ENCODE measurements around the gene IDH3A.

IDH3A gene

DNA sequence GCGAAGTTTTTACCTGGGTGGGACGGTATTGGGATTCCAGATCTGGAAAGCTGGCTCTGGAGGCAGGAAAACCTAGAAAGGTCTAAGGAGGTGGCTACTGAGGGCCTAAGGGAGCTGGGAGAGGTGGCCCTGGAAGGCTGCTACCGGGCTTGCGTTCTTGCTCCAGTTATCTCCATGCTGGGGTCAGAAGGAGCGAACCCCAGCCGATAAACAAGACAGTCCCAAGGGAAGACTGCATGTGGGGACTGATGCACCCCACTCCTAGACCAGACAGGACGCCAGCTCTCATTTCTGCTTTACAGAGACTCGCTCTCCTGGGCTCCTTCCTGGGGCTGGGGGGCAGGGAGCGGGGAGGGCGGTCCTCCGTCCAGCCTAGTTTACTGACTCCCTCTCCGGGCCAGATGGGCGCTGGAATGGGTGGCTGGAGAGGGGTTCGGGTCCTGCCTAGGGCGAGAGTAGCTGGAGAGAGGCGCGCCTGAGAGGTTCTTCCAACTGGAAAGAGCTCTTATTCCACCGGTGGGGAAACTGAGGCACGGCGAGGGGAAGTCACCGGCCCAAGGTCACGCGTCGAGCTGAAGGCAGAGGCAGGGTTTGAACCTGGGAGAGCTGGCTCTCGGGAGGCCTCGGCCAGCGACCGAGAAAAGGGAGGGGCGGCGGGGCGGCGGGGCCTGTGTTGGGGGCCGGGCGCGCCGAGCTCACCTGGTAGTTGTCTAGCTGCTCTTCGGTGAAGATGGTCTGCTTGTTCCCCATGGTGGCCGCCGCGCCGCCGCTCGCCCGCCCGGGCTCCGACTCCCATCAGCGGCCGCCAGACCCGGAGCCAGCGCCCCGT is 18.5 kb upstream of the IDH3A start:
- no peak overlapping the region for H2AFZ ChIP-seq (ENCODE audit: low read depth, low read length, severe bottlenecking)

DNA sequence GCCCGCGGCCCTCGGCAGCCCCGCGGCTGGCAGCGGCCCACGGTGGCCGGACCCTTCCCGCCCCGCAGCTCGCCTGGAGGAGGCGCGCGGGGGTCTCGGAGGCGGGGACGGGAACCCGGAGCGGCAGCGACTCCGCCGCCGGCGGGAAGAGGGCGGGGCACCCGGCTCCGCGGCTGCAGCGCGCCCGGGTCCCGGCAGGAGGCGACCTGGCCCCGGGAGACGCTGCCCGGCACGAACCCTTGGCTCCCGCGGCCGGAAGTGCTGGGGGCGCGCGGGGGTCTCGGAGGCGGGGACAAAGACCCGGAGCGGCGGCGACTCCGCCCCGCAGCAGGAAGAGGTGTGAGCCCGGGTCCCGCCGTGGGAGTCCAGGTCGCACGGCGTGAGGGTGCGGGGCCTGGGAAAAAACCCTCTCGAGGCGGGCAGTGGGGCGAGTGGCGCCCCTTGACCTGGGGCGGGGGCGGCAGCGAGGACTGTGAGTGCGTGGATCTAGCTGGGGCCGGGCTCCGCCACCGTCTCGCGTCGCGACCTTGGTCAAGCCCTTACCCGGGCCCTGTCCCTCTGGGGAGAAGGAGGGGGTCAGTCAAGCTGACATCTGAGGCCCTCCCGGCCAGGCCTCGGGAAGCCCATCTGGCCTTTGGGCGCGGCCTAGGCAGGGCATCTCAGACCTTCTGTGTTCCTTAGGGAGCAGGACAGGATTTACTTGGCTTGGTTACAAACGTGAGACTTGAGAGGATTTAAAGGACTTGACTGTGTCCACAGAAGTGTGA is 17.7 kb upstream of the IDH3A start, which contains the start of gene CIB2:
CIB2 (minus strand) TSS at position 151 of the 767 bp plus-strand sequence. CDS start 230 bp downstream, outside the sequence.
- H3K9ac ChIP-seq (ENCODE audit: low read length): peak within 1 kb of the TSS; percentile 96
- no peaks in the 10 kb centered on the region for H3K79me2 ChIP-seq (ENCODE audit: insufficient read depth, low read length)
- H3K9me2 ChIP-seq (replicated peaks; ENCODE audit: insufficient read depth, low read length): no peaks in the 10 kb centered on the region
- H3F3A ChIP-seq (ENCODE audit: insufficient read depth): 0 out of 2 replicates have a peak, but pooled peaks cover 6% of the 10 kb centered on the region
- H3K9me3 ChIP-seq (ENCODE audit: insufficient read depth, low read length): no peaks in the 10 kb centered on the region
- TF ChIP-seq, protein P1, sequence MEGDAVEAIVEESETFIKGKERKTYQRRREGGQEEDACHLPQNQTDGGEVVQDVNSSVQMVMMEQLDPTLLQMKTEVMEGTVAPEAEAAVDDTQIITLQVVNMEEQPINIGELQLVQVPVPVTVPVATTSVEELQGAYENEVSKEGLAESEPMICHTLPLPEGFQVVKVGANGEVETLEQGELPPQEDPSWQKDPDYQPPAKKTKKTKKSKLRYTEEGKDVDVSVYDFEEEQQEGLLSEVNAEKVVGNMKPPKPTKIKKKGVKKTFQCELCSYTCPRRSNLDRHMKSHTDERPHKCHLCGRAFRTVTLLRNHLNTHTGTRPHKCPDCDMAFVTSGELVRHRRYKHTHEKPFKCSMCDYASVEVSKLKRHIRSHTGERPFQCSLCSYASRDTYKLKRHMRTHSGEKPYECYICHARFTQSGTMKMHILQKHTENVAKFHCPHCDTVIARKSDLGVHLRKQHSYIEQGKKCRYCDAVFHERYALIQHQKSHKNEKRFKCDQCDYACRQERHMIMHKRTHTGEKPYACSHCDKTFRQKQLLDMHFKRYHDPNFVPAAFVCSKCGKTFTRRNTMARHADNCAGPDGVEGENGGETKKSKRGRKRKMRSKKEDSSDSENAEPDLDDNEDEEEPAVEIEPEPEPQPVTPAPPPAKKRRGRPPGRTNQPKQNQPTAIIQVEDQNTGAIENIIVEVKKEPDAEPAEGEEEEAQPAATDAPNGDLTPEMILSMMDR (IDR thresholded peaks at IDR 0.05; ENCODE audit: insufficient read depth, low read length, poor library complexity, severe bottlenecking): peak; percentile 40
- no peak for TF ChIP-seq EZH2phosphoT487 (conservative IDR thresholded peaks at IDR 0.05; ENCODE audit: low read length)
- H3K27ac ChIP-seq (ENCODE audit: low read depth, low read length): no peak within 1 kb of the TSS
- peak within 1 kb of the TSS; percentile 90 for H2AFZ ChIP-seq (ENCODE audit: low read depth, low read length, severe bottlenecking)
- H4K20me1 ChIP-seq (ENCODE audit: low read depth, low read length): no peaks in the 10 kb centered on the region
- peak within 1 kb of the TSS; percentile 68 for H3K4me2 ChIP-seq (ENCODE audit: low read depth, low read length, poor library complexity, severe bottlenecking)
- peak within 1 kb of the TSS; percentile 84 for H3K4me3 ChIP-seq (ENCODE audit: insufficient read depth, low read length, poor library complexity, severe bottlenecking)
- no peaks in the 10 kb centered on the region for H3K36me3 ChIP-seq (ENCODE audit: low read length)
- no peaks in the 10 kb centered on the region for H3K27me3 ChIP-seq (ENCODE audit: low read length)

More for the DNA sequence above, 18.5 kb upstream of the IDH3A start:
- peak overlapping the region; percentile 68 for H3K4me2 ChIP-seq (ENCODE audit: low read depth, low read length, poor library complexity, severe bottlenecking)
- 0 out of 2 replicates have a peak, but pooled peaks cover 6% of the 10 kb centered on the region for H3F3A ChIP-seq (ENCODE audit: insufficient read depth)
- TF ChIP-seq, protein P1 (IDR thresholded peaks at IDR 0.05; ENCODE audit: insufficient read depth, low read length, poor library complexity, severe bottlenecking): no peak
- no peak for TF ChIP-seq EZH2phosphoT487 (conservative IDR thresholded peaks at IDR 0.05; ENCODE audit: low read length)
- no peaks in the 10 kb centered on the region for H3K9me3 ChIP-seq (ENCODE audit: insufficient read depth, low read length)
- H3K36me3 ChIP-seq (ENCODE audit: low read length): no peaks in the 10 kb centered on the region
- H4K20me1 ChIP-seq (ENCODE audit: low read depth, low read length): no peaks in the 10 kb centered on the region
- no peak overlapping the region for H3K9ac ChIP-seq (ENCODE audit: low read length)
- H3K4me3 ChIP-seq (ENCODE audit: insufficient read depth, low read length, poor library complexity, severe bottlenecking): no peak overlapping the region
- no peaks in the 10 kb centered on the region for H3K79me2 ChIP-seq (ENCODE audit: insufficient read depth, low read length)
- no peaks in the 10 kb centered on the region for H3K27me3 ChIP-seq (ENCODE audit: low read length)
- H3K27ac ChIP-seq (ENCODE audit: low read depth, low read length): no peak overlapping the region
- no peaks in the 10 kb centered on the region for H3K9me2 ChIP-seq (replicated peaks; ENCODE audit: insufficient read depth, low read length)

DNA sequence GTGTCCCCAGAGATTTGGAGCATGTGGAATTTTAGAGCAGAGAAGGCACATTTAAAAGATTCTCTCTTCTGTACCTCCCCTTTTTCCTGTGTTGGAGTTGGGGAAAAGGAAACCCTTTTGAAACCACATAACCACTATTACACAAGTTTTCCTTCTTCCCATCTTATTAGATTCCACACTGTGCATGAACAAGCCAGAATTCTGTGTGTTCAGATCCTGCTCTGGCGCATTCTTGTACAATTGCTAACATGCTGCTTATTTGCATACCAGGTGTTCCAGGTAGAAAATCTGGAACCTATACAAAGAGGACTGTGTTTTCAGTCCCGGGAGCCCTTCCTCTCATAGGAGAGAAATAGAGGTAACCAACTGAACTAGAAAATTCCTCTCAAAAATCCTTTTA is 15.4 kb upstream of the IDH3A start:
- Histone ChIP-seq H3F3A (ENCODE audit: insufficient read depth) (0 out of 2 replicates have a peak, but pooled peaks cover 6% of the 10 kb centered on the region), H4K20me1 (ENCODE audit: low read depth, low read length) (no peaks in the 10 kb centered on the region), H3K27ac (ENCODE audit: low read depth, low read length) (no peak overlapping the region), H3K4me2 (ENCODE audit: low read depth, low read length, poor library complexity, severe bottlenecking) (no peak overlapping the region), H3K9me2 (replicated peaks; ENCODE audit: insufficient read depth, low read length) (no peaks in the 10 kb centered on the region), H3K36me3 (ENCODE audit: low read length) (no peaks in the 10 kb centered on the region), H3K79me2 (ENCODE audit: insufficient read depth, low read length) (no peaks in the 10 kb centered on the region), H3K9me3 (ENCODE audit: insufficient read depth, low read length) (no peaks in the 10 kb centered on the region), H3K9ac (ENCODE audit: low read length) (no peak overlapping the region), H3K27me3 (ENCODE audit: low read length) (no peaks in the 10 kb centered on the region), H2AFZ (ENCODE audit: low read depth, low read length, severe bottlenecking) (no peak overlapping the region), H3K4me3 (ENCODE audit: insufficient read depth, low read length, poor library complexity, severe bottlenecking) (no peak overlapping the region)
- TF ChIP-seq EZH2phosphoT487 (conservative IDR thresholded peaks at IDR 0.05; ENCODE audit: low read length): no peak
- TF ChIP-seq, protein P1 (IDR thresholded peaks at IDR 0.05; ENCODE audit: insufficient read depth, low read length, poor library complexity, severe bottlenecking): no peak
